Fibroblast of peridontal ligament (primary cell): ENCODE results near the gene EMILIN3.
"Not testable (repeated sequence)": the region's sequence is repeated elsewhere in the genome, so short reads cannot be mapped to it uniquely, and the experiment has no call there.

Source experiments
- DNase-seq: peaks from one replicate; pipeline ENCODE4 v3.0.0-alpha.2; 2010; ENCODE audit errors: extremely low read depth

EMILIN3 gene

DNA sequence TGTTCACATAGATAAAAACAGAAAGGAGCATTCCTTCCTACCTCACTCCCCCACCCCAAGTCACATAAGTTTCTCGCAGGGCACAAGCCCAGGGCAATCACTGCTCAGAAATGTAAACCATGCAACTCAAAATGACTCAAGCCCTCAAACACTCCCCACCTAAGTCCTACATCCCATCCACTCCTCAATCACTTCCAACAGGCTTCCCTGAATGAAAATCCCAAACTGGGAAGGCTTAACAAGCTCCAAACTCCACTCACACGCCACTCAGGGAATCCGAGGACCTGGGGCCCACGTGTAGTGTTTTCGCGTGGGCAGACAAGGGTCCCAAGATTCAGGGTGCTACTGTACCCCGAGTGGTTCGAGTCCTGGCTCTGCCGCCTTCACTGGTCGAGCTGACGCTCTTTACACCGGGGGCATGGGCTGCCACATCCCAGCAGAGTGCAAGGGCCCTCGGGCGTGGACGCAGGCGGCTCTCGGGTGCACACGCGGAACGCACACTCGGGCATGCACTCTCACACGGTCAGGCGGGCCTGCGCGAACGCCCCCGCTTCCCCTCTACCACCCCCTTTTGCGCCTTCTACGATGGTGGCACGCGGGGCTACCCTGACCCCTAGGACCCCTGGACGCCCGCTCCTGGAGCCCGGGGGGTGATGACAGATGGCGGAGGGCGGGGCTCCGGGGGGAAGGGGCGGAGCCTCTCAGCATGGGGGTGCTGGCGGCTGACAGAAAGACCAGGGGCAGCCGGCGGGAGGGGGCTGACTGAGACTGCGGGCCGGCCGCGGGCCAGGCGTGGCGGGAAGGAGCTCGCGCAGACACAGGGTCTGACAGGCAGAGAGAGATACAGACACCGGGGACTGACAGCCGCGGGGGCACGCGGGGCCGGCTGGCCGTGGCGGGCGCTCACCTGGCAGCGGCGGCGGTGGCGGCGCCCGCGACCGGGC, 49.7 kb downstream of the EMILIN3 start:
- peak; percentile 83 for DNase-seq

DNA sequence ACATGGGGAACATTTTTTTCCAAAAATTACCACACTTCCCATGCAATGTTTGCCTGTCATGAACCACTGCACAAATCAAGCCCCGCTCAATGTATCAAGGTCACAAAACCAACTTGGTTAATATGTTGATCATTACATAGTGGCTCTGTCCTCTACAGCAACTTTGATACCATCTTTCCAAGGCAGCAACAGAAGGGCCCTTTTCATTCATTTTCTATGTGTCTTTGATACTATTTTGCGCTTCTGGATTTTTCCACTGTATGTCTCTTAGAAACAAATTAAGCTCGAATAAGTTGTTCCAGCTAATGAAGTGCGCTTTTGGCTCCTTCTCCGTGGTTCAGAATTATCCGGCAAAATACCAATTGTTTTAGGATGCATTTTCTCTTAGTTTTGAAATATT, 50.6 kb downstream of the EMILIN3 start:
- peak; percentile 45 for DNase-seq

DNA sequence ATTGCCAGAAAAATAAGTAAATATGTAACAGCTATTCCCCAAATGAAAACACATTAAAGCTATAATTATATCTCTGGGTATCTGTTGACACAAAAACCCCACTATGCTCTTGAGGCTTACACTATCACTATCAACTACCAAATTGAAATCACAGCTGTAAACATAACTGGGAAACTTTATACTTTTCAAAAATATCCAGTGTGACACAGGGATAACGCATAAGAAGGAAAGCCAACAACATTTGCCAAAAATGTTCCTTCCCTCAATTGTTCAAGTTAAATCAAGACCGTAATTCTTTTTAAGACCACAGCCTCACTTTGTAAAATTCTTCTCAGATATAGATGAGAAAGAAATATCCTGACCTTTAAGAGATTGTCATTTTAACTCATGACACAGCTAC, 52.2 kb downstream of the EMILIN3 start:
- peak; percentile 63 for DNase-seq

DNA sequence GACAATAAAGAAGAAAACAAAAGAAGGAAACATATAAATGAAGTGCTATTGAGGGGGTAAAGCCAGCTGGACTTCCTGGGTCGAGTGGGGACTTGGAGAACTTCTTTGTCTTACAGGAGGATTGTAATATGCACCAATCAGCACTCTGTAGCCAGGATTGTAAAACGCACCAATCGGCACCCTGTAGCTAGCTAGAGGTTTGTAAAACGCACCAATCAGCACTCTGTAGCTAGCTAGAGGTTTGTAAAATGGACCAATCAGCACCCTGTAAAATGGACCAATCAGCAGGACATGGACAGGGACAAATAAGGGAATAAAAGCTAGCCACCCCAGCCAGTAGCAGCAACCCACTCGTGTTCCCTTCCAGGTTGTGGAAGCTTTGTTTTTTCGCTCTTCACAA, 54.6 kb downstream of the EMILIN3 start:
- not testable (repeated sequence) for DNase-seq
